ENCODE results near the gene SEPTIN3. TPM values are rescaled to one million over a fixed set of nuclear protein-coding genes. Genes with fewer than 3 reads are reported as not detected.

The SEPTIN3 gene
- total RNA-seq, 4 donors from 2014 or later: not detected

DNA sequence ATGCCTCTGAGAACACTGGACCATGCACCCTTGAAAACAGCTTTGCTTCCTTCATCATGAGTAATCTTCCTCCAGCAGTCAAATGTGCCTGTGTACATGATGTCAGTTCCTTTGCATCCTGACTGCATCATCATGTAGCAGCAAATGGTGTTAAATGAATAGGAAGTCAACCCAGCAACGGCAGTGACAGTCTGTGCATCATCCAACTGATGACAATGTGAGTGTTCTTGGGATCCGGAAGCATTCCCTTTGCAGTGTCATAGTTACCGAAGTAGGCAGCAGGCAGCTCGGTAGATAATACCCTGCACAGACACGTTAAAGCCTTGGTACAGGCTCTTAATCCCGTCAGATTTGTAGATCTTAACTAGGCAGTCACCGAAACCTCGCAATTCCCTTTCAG is 31.9 kb downstream of the SEPTIN3 start:
- DNase-seq: no peak
- H3K4me1 ChIP-seq: peaks cover 0 to 5% (median 0%) of the 10 kb centered on the region in 4 donors
- no peaks in the 10 kb centered on the region for H3K36me3 ChIP-seq
- H3K27ac ChIP-seq: no peak overlapping the region
- H3K27me3 ChIP-seq: no peaks in the 10 kb centered on the region
- no peaks in the 10 kb centered on the region for H3K9me3 ChIP-seq
- TF ChIP-seq, protein P1, sequence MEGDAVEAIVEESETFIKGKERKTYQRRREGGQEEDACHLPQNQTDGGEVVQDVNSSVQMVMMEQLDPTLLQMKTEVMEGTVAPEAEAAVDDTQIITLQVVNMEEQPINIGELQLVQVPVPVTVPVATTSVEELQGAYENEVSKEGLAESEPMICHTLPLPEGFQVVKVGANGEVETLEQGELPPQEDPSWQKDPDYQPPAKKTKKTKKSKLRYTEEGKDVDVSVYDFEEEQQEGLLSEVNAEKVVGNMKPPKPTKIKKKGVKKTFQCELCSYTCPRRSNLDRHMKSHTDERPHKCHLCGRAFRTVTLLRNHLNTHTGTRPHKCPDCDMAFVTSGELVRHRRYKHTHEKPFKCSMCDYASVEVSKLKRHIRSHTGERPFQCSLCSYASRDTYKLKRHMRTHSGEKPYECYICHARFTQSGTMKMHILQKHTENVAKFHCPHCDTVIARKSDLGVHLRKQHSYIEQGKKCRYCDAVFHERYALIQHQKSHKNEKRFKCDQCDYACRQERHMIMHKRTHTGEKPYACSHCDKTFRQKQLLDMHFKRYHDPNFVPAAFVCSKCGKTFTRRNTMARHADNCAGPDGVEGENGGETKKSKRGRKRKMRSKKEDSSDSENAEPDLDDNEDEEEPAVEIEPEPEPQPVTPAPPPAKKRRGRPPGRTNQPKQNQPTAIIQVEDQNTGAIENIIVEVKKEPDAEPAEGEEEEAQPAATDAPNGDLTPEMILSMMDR (IDR thresholded peaks at IDR 0.05): no peak
- TF ChIP-seq POLR2A (IDR thresholded peaks at IDR 0.05): no peak
- no peak overlapping the region for H3K4me3 ChIP-seq

DNA sequence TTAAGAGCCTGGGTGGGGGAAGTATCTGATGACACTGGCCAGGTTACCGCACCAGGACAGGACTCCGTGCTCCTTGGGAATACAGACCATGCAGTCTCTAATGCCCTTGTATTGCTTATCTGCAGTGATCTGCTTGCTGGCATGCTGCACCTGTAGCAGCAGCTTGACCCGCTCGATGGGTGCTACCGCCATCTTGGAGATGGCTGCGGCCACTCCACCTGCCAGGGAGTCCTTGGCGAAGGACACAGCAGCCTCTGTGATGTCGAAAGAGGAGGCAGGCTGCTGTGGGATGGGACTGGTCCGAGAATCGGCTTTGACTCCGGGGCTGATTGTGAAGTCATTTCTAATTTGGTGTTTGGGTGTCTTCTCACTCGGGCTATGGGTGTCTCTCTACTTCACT is 32.5 kb downstream of the SEPTIN3 start:
- H3K36me3 ChIP-seq: no peaks in the 10 kb centered on the region
- H3K27me3 ChIP-seq: no peaks in the 10 kb centered on the region
- no peak for DNase-seq
- peaks cover 0 to 5% (median 0%) of the 10 kb centered on the region in 4 donors for H3K4me1 ChIP-seq
- H3K27ac ChIP-seq: no peak overlapping the region
- TF ChIP-seq, protein P1 (IDR thresholded peaks at IDR 0.05): no peak
- no peak for TF ChIP-seq POLR2A (IDR thresholded peaks at IDR 0.05)
- H3K4me3 ChIP-seq: no peak overlapping the region
- no peaks in the 10 kb centered on the region for H3K9me3 ChIP-seq

DNA sequence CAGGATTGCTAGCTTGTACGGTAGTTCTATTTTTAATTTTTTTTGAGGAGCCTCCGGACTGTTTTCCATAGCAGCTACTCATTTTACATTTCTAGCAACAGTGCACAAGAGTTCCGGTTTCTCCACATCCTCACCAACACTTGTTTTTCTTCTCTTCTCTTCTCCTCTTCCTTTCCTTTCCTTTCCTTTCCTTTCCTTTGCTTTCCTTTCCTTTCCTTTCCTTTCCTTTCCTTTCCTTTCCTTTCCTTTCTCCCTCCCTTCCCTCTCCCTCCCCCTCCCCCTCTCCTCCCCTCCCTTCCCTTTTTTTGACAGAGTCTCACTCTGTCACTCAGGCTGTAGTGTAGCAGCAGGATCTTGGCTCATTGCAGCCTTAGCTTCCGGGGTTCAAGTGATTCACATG is 38.7 kb downstream of the SEPTIN3 start:
- TF ChIP-seq, protein P1 (IDR thresholded peaks at IDR 0.05): no peak
- no peaks in the 10 kb centered on the region for H3K27me3 ChIP-seq
- no peak overlapping the region for H3K27ac ChIP-seq
- no peaks in the 10 kb centered on the region for H3K36me3 ChIP-seq
- no peak overlapping the region for H3K4me3 ChIP-seq
- peaks cover 0 to 18% (median 3%) of the 10 kb centered on the region in 4 donors for H3K9me3 ChIP-seq
- no peak for DNase-seq
- no peaks in the 10 kb centered on the region for H3K4me1 ChIP-seq

DNA sequence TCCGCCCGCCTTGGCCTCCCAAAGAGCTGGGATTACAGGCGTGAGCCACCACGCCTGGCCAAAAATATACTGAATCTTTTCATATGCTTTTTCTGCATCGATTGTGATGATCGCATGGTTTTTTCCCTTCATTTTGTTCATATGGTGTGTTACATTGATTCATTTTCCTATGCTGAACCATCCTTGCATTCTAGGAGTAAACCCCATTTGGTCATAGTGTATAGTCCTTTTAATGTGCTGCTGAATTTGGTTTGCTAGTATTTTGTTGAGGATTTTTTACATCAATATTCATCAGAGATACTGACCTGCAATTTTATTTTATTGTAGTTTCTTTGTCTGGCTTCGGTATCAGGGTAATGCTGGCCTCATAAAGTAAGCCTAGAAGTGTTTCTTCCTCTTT is 41.5 kb downstream of the SEPTIN3 start:
- no peak overlapping the region for H3K4me3 ChIP-seq
- no peaks in the 10 kb centered on the region for H3K36me3 ChIP-seq
- H3K4me1 ChIP-seq: no peaks in the 10 kb centered on the region
- no peak for DNase-seq
- H3K27me3 ChIP-seq: no peaks in the 10 kb centered on the region
- peaks cover 0 to 18% (median 3%) of the 10 kb centered on the region in 4 donors for H3K9me3 ChIP-seq
- TF ChIP-seq, protein P1 (IDR thresholded peaks at IDR 0.05): no peak
- TF ChIP-seq POLR2A (IDR thresholded peaks at IDR 0.05): no peak
- H3K27ac ChIP-seq: no peak overlapping the region

DNA sequence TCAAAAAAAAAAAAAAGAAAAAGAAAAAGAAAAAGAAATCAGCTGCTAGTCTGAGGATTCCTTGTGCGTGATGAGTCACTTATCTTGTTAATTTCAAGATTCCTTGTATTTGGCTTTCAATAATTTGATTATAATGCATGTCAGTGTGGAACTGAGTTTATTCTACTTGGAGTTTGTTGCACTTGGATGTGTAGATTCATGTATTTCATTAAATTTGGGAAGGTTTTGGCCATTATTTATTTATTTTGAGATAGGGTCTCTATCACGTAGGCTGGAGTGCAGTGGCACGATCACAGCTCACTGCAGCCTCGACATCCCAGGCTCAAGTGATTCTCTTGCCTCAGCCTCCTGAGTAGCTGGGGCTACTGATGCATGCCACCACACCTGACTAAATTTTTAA is 44.1 kb downstream of the SEPTIN3 start:
- no peak overlapping the region for H3K4me3 ChIP-seq

More for the DNA sequence above, 44.1 kb downstream of the SEPTIN3 start:
- TF ChIP-seq, protein P1 (IDR thresholded peaks at IDR 0.05): no peak
- no peak for TF ChIP-seq POLR2A (IDR thresholded peaks at IDR 0.05)
- no peaks in the 10 kb centered on the region for H3K36me3 ChIP-seq
- DNase-seq: no peak
- peaks cover 0 to 18% (median 3%) of the 10 kb centered on the region in 4 donors for H3K9me3 ChIP-seq
- H3K27me3 ChIP-seq: no peaks in the 10 kb centered on the region
- H3K4me1 ChIP-seq: no peaks in the 10 kb centered on the region
- no peak overlapping the region for H3K27ac ChIP-seq

Data from Peyer's patch (tissue), 4 donors.